Measurements from ENCODE around the gene ATP8A1.
"Not testable (repeated sequence)": the region's sequence is repeated elsewhere in the genome, so short reads cannot be mapped to it uniquely, and the experiment has no call there.

The ATP8A1 gene

GRCh38 chr4:42467777-42468176, 189.1 kb downstream of the ATP8A1 start:
- DNase-seq (ENCODE audit: low read depth) = not testable (repeated sequence)

- DNase-seq (ENCODE audit: low read depth) = no peak
These were observed 190.5 kb downstream of the ATP8A1 start for GRCh38 chr4:42466273-42466844.

GRCh38 chr4:42464550-42465094, 192.3 kb downstream of the ATP8A1 start:
- DNase-seq (ENCODE audit: low read depth) = no peak

- not testable (repeated sequence) for DNase-seq (ENCODE audit: low read depth)
These were observed 195.7 kb downstream of the ATP8A1 start for GRCh38 chr4:42461216-42461615.

- DNase-seq (ENCODE audit: low read depth) = no peak
These were observed 196.9 kb downstream of the ATP8A1 start for GRCh38 chr4:42460043-42460442.

GRCh38 chr4:42458657-42459056, 198.2 kb downstream of the ATP8A1 start:
- peak; percentile 13 for DNase-seq (ENCODE audit: low read depth)

GRCh38 chr4:42454755-42455420, 202.0 kb downstream of the ATP8A1 start:
- DNase-seq (ENCODE audit: low read depth) = no peak

- DNase-seq (ENCODE audit: low read depth) = no peak
These were observed 203.3 kb downstream of the ATP8A1 start for GRCh38 chr4:42453612-42454011.

GRCh38 chr4:42452823-42453222, 204.1 kb downstream of the ATP8A1 start:
- DNase-seq (ENCODE audit: low read depth) = no peak

GRCh38 chr4:42446823-42447222, 210.1 kb downstream of the ATP8A1 start:
- DNase-seq (ENCODE audit: low read depth) = no peak

GRCh38 chr4:42445038-42445437, 211.9 kb downstream of the ATP8A1 start:
- no peak for DNase-seq (ENCODE audit: low read depth)

- no peak for DNase-seq (ENCODE audit: low read depth)
These were observed 214.3 kb downstream of the ATP8A1 start for GRCh38 chr4:42442601-42443000.

GRCh38 chr4:42440083-42440482, 216.8 kb downstream of the ATP8A1 start:
- no peak for DNase-seq (ENCODE audit: low read depth)

GRCh38 chr4:42436928-42437565, 219.9 kb downstream of the ATP8A1 start:
- DNase-seq (ENCODE audit: low read depth) = no peak

GRCh38 chr4:42428036-42428435, 228.9 kb downstream of the ATP8A1 start:
- DNase-seq (ENCODE audit: low read depth) = no peak

- no peak for DNase-seq (ENCODE audit: low read depth)
These were observed 231.5 kb downstream of the ATP8A1 start for GRCh38 chr4:42425146-42426065.

- no peak for DNase-seq (ENCODE audit: low read depth)
These were observed 236.8 kb downstream of the ATP8A1 start for GRCh38 chr4:42420140-42420539.

GRCh38 chr4:42417550-42417949, 239.4 kb downstream of the ATP8A1 start:
- no peak for DNase-seq (ENCODE audit: low read depth)

GRCh38 chr4:42416017-42416416, 240.9 kb downstream of the ATP8A1 start:
- DNase-seq (ENCODE audit: low read depth) = no peak

- DNase-seq (ENCODE audit: low read depth) = no peak
These were observed 241.6 kb downstream of the ATP8A1 start for GRCh38 chr4:42415281-42415680.

GRCh38 chr4:42412251-42412650, 244.7 kb downstream of the ATP8A1 start:
- DNase-seq (ENCODE audit: low read depth) = peak; percentile 62

- no peak for DNase-seq (ENCODE audit: low read depth)
These were observed 245.1 kb downstream of the ATP8A1 start for GRCh38 chr4:42411803-42412202.
